BLaER1 treated with 17β-estradiol and CSF1 and Interleukin-3, amounts not matched to agents 10 nM and 100 nM (cell line): ENCODE measurements around the gene GMIP.

Experiments
- H3K27ac ChIP-seq, 11 experiments: shearing (Covaris generic); formaldehyde crosslinking; 2 replicates each; pipeline ENCODE4 v1.8.1; 2022
- H3K27me3 ChIP-seq, 11 experiments: shearing (Covaris generic); formaldehyde crosslinking; 2 replicates each; pipeline ENCODE4 v1.8.1; 2022
- H3K36me3 ChIP-seq, 11 experiments: shearing (Covaris generic); formaldehyde crosslinking; 2 replicates each; pipeline ENCODE4 v1.8.1; 2022
- H3K4me1 ChIP-seq, 10 experiments: shearing (Covaris generic); formaldehyde crosslinking; 2 replicates each; pipeline ENCODE4 v1.8.1; 2022
- H3K4me2 ChIP-seq, 11 experiments: shearing (Covaris generic); formaldehyde crosslinking; 2 replicates each; pipeline ENCODE4 v1.8.1; 2022
- H3K4me3 ChIP-seq, 10 experiments: shearing (Covaris generic); formaldehyde crosslinking; 2 replicates each; pipeline ENCODE4 v1.8.1; 2022
- H3K9ac ChIP-seq, 11 experiments: shearing (Covaris generic); formaldehyde crosslinking; 2 replicates each; pipeline ENCODE4 v1.8.1; 2022
- H3K9me3 ChIP-seq, 11 experiments: shearing (Covaris generic); formaldehyde crosslinking; replicated peaks in 1 of 11; 2 replicates each; pipeline ENCODE4 v1.8.1; 2022
- H4K20me1 ChIP-seq, 11 experiments: shearing (Covaris generic); formaldehyde crosslinking; 2 replicates each; pipeline ENCODE4 v1.8.1; 2022
- Cebpa-rat ChIP-seq, 11 experiments: shearing (Covaris generic); IDR thresholded peaks; 2 replicates each; pipeline ENCODE4 v1.8.1; 2022

Gene GMIP

DNA sequence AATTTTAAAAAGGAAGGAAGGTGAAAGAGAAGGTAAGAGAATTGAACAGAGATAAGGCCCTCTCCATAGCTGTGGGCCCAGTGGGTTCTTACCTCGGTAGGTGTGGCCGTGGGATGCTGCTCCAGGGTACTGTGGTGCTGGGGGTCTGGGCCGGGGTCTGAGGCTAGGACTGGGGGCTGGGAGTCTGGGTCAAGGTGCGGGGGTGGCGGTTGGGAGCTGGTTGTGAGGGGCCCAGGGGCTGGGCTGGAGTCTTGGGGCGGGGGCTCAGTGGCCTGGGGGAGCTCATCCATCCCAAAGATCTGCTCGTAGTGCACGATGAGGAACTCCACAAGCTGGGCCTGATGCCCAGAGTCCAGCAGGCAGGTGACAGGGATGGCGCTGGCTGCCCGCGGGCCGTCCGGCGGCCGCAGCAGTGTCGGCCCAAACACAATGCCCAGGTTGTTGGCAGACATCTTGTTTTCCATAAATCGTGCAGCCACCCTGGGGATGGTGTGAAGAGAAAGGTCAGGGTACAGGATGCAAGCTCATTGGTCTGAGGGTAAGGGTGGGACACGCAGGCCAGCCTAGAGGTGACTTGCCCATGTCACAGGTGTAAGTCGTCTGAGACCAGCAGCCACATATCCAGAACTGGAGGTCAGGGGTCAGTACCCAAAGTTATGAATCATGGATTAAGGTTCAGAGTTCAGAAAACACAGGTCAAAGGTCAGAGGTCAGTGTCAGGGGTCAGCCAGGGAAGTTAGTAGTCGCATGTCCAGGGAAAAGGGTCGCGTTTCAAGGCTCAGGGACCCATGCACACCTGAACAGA is 9.5 kb downstream of the GMIP start:
- no peak overlapping the region for H3K9ac ChIP-seq
- peaks cover 0 to 100% (median 66%) of the 10 kb centered on the region in 11 experiments; a peak in 18 of 22 replicates for H4K20me1 ChIP-seq
- H3K4me3 ChIP-seq: no peak overlapping the region
- H3K4me1 ChIP-seq: peaks cover under 1 to 4% (median 1%) of the 10 kb centered on the region in 10 experiments; a peak in 14 of 20 replicates
- no peak overlapping the region for H3K27ac ChIP-seq
- TF ChIP-seq Cebpa-rat (IDR thresholded peaks at IDR 0.05): no peak
- no peaks in the 10 kb centered on the region for H3K9me3 ChIP-seq
- no peak overlapping the region for H3K4me2 ChIP-seq
- no peaks in the 10 kb centered on the region for H3K27me3 ChIP-seq
- peaks cover 87 to 96% (median 92%) of the 10 kb centered on the region in 11 experiments for H3K36me3 ChIP-seq

DNA sequence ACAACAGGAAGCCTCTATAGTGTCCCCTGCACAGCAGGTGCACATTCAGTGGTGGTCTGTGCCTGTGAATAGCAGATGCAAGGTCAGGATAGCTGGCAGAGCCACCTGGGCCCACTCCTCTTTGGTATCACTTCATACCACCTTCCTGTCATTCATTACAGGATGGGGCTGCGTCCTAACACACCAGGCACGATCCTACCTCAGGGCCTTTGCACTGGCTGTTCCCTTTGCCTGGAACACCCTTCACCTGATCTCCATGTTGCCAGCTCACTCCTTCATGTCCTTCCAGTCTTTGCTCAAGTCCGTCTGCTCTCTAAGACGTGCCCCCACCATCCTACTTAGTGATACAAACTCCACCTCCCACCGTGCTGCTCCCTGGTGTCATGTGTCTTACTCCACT is 10.8 kb downstream of the GMIP start:
- no peak overlapping the region for H3K4me2 ChIP-seq
- H3K27ac ChIP-seq: no peak overlapping the region
- peaks cover 78 to 84% (median 80%) of the 10 kb centered on the region in 11 experiments for H3K36me3 ChIP-seq
- H4K20me1 ChIP-seq: peaks cover 0 to 94% (median 60%) of the 10 kb centered on the region in 11 experiments; a peak in 18 of 22 replicates
- no peak overlapping the region for H3K4me3 ChIP-seq
- no peak for TF ChIP-seq Cebpa-rat (IDR thresholded peaks at IDR 0.05)
- no peaks in the 10 kb centered on the region for H3K27me3 ChIP-seq
- no peaks in the 10 kb centered on the region for H3K9me3 ChIP-seq
- peaks cover 6 to 10% (median 9%) of the 10 kb centered on the region in 10 experiments; a peak in 17 of 20 replicates for H3K4me1 ChIP-seq
- no peak overlapping the region for H3K9ac ChIP-seq

DNA sequence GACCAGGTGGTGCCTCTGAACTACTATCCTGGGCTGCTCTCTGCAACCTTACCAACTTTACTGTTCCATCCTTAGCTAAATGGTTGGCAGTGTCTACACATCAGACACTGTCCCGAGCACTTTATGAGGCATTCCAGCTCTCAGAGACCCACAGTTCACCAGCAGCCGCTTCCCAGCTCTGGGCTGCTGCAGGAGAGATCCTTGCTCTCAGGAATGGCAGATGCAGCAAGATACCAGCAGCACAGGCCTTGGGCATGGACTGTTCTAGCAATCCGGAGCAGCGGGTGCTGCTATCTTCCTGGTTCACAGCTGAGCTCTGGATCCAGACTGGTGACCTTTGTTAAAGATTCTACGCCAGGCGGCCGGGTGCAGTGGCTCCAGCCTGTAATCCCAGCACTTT is 12.1 kb downstream of the GMIP start:
- H3K36me3 ChIP-seq: peaks cover 64 to 70% (median 67%) of the 10 kb centered on the region in 11 experiments
- H3K27ac ChIP-seq: no peak overlapping the region
- H3K27me3 ChIP-seq: no peaks in the 10 kb centered on the region
- no peak overlapping the region for H3K9ac ChIP-seq
- H4K20me1 ChIP-seq: peaks cover 0 to 86% (median 50%) of the 10 kb centered on the region in 11 experiments; a peak in 17 of 22 replicates
- H3K4me2 ChIP-seq: no peak overlapping the region
- H3K4me3 ChIP-seq: no peak overlapping the region
- H3K4me1 ChIP-seq: peaks cover 15 to 24% (median 22%) of the 10 kb centered on the region in 10 experiments; a peak in 19 of 20 replicates
- no peaks in the 10 kb centered on the region for H3K9me3 ChIP-seq
- TF ChIP-seq Cebpa-rat (IDR thresholded peaks at IDR 0.05): no peak

- H3K36me3 ChIP-seq: peaks cover 55 to 61% (median 58%) of the 10 kb centered on the region in 11 experiments
- H3K27me3 ChIP-seq: no peaks in the 10 kb centered on the region
- no peak for TF ChIP-seq Cebpa-rat (IDR thresholded peaks at IDR 0.05)
Observed at GRCh38 chr19:19630426-19630825, 13.0 kb downstream of the GMIP start.

DNA sequence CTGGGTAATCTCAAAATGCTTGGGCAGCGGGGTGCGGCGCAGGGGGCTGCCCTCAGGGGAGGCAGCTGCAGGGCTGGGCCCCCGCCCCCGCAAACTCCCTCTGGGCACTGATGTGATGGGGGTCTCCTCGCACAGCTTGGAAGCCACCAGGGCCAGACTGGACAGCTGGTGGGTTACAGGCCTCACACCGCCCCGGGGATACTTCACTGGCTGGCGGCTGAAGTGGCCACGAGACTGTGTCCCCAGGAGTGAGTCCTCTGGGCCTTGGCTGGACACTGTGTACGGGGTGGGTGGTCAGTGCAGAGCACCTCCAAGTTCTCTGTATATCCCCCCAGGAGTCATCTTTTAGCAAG is 13.4 kb downstream of the GMIP start:
- Histone ChIP-seq H3K9ac (no peak overlapping the region), H3K36me3 (peaks cover 51 to 58% (median 55%) of the 10 kb centered on the region in 11 experiments), H4K20me1 (peaks cover 0 to 74% (median 43%) of the 10 kb centered on the region in 11 experiments; a peak in 16 of 22 replicates), H3K4me2 (no peak overlapping the region), H3K4me3 (no peak overlapping the region), H3K27ac (no peak overlapping the region), H3K4me1 (peaks cover 15 to 36% (median 33%) of the 10 kb centered on the region in 10 experiments), H3K27me3 (no peaks in the 10 kb centered on the region), H3K9me3 (no peaks in the 10 kb centered on the region)
- no peak for TF ChIP-seq Cebpa-rat (IDR thresholded peaks at IDR 0.05)

More at GRCh38 chr19:19630426-19630825, 13.0 kb downstream of the GMIP start:
- H4K20me1 ChIP-seq: peaks cover 0 to 78% (median 47%) of the 10 kb centered on the region in 11 experiments; a peak in 17 of 22 replicates
- H3K9ac ChIP-seq: no peak overlapping the region
- H3K9me3 ChIP-seq: no peaks in the 10 kb centered on the region
- no peak overlapping the region for H3K4me2 ChIP-seq
- no peak overlapping the region for H3K4me3 ChIP-seq
- no peak overlapping the region for H3K27ac ChIP-seq
- H3K4me1 ChIP-seq: peaks cover 15 to 32% (median 29%) of the 10 kb centered on the region in 10 experiments

DNA sequence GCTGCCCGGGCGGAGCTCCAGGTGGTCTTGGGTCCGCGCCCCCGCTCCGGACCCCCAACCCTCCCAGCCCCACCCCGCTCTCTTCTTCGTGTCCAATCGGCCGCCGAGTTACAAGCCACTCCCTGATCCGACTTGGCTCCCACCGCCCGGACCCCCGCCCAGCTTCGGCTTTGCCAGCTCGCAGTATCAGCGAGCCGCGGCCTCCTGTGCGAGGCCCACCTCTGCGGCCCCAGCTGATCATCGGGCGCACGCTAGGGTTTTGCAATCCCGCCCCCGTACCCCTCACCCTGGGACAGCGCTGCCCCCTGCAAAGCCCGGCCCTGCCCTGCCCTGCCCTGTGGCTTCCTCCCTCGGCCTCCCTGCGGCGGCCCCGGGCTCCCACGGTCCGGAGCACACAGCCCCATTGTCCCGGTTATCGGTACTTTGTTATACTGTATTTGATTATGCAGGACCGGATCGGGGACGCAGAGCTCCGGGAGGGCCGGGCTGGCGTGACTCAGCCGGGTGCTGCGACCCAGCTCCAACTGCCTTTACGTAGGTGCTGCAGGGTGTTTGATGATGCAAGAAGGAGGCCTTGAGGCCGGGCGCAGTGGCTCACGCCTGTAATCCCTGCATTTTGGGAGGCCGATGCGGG is 14.8 kb downstream of the GMIP start:
- Histone ChIP-seq H3K4me2 (peak overlapping the region; percentile 83 to 99 (median 97)), H3K36me3 (peaks cover 37 to 56% (median 52%) of the 10 kb centered on the region in 11 experiments), H3K9ac (peak overlapping the region; percentile 71 to 94 (median 83)), H3K27me3 (no peaks in the 10 kb centered on the region), H4K20me1 (peaks cover 3 to 60% (median 32%) of the 10 kb centered on the region in 11 experiments; a peak in 17 of 22 replicates), H3K4me1 (peaks cover 15 to 49% (median 47%) of the 10 kb centered on the region in 10 experiments), H3K4me3 (peak overlapping the region; percentile 58 to 86 (median 76)), H3K27ac (peak overlapping the region in 10 of 11 experiments; percentile 47 to 87 (median 82); a peak in 17 of 22 replicates), H3K9me3 (no peaks in the 10 kb centered on the region)
- peak in 1 of 11 experiments; percentile 35; a peak in 2 of 22 replicates for TF ChIP-seq Cebpa-rat (IDR thresholded peaks at IDR 0.05)

DNA sequence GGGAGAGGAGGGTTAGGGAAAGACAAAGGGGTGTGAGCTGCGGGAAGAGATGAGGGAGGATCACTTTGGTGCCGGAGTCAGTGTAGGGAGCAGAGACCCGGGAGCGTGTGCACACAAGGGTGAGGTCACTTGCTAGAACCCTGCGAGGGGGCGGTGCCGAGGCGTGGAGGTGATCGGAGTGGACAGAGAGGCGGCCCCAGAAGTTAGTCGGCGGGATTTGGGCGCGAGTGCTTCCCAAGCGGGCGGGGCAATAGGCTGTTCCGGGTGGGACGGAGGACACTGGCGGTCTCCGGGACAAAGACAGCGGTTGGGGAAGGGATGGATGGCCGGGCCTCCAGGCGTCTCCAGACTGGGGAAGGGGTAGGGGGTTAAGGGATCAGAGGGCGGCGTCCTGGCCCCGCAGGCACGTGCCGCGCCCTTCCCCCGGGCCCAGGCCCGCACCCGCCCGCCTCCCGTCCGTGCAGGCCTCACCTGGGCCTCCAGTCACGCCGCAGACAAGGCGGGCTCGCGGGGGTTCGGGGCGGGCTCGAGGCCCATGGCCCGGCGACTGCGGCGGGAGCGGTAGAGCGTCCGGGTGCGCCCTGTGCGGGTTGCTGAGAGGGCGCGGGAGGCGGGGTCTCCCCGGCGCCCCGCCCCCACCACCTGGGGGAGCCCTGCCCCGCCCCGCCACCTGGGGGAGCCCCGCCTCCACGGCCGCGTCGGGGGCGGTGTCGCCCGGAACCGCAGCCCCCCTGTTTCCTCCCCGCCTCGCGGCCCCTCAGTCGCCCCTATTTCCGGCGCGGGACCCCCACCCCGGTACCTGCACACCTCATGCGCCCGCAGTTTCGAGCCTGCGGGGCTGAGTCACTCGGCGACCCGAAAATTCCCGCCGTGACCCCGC is 15.6 kb downstream of the GMIP start, which contains the start of gene LPAR2:
LPAR2 (minus strand) TSS at position 600 of the 880 bp plus-strand sequence. CDS start 945 bp downstream, outside the sequence.
- peak within 1 kb of the TSS; percentile 71 to 94 (median 83) for H3K9ac ChIP-seq
- peak within 1 kb of the TSS; percentile 83 to 99 (median 97) for H3K4me2 ChIP-seq
- H3K36me3 ChIP-seq: peaks cover 30 to 55% (median 47%) of the 10 kb centered on the region in 11 experiments
- peaks cover 15 to 50% (median 48%) of the 10 kb centered on the region in 10 experiments for H3K4me1 ChIP-seq
- no peaks in the 10 kb centered on the region for H3K27me3 ChIP-seq
- H3K9me3 ChIP-seq: no peaks in the 10 kb centered on the region
- H3K27ac ChIP-seq: peak within 1 kb of the TSS in 10 of 11 experiments; percentile 47 to 87 (median 82); a peak in 19 of 22 replicates
- H4K20me1 ChIP-seq: peaks cover 3 to 52% (median 25%) of the 10 kb centered on the region in 11 experiments; a peak in 17 of 22 replicates
- H3K4me3 ChIP-seq: peak within 1 kb of the TSS; percentile 58 to 86 (median 76)
- TF ChIP-seq Cebpa-rat (IDR thresholded peaks at IDR 0.05): no peak
